ENCODE data around the gene CNTD1. TPM values are rescaled to one million over a fixed set of nuclear protein-coding genes. Genes with fewer than 3 reads are reported as not detected.

CNTD1 gene
- total RNA-seq, 1 experiment from 2014 or later: not detected

- TF ChIP-seq CTCF (IDR thresholded peaks at IDR 0.05): no peak
These were observed 45.6 kb downstream of the CNTD1 start, which contains the start of gene AOC2 (continued) for GRCh38 chr17:42844271-42844670.

- Mint-ChIP-seq H3K27ac (no peak overlapping the region), H3K36me3 (peaks cover 49% of the 10 kb centered on the region), H3K27me3 (ENCODE audit: low read depth) (no peaks in the 10 kb centered on the region), H3K4me1 (no peaks in the 10 kb centered on the region), H3K9me3 (no peaks in the 10 kb centered on the region), H3K4me3 (no peak overlapping the region)
- no peak for ATAC-seq
- ChIA-PET POLR2A (interaction anchor here (0.5 to 1.4 kb wide), 4 partner anchors 12 to 153 kb away, joined by 3 to 5 read pairs (median 3); partner anchors contain the start of gene PSME3), CTCF (interaction anchor here (0.6 to 4.5 kb wide), 6 partner anchors 21 to 153 kb away, joined by 3 to 52 read pairs (median 6); partner anchors contain the start of genes BECN1 and RPL27)
- no peak for TF ChIP-seq TEAD1 (CRISPR knock-in tag; IDR thresholded peaks at IDR 0.05)
- TF ChIP-seq ZNF121 (CRISPR knock-in tag; IDR thresholded peaks at IDR 0.05): no peak
- TF ChIP-seq SMAD3 (CRISPR knock-in tag; IDR thresholded peaks at IDR 0.05; ENCODE audit: borderline replicate concordance): no peak
- TF ChIP-seq NFYB (CRISPR knock-in tag; conservative IDR thresholded peaks at IDR 0.05; ENCODE audit: low read depth): no peak
- no peak for TF ChIP-seq TCF7 (CRISPR knock-in tag; IDR thresholded peaks at IDR 0.05; ENCODE audit: low read depth)
- TF ChIP-seq CREM (CRISPR knock-in tag; IDR thresholded peaks at IDR 0.05): no peak
- TF ChIP-seq ERG (CRISPR knock-in tag; IDR thresholded peaks at IDR 0.05): no peak
- TF ChIP-seq ZSCAN18 (CRISPR knock-in tag; IDR thresholded peaks at IDR 0.05): no peak
- TF ChIP-seq ZNF396 (CRISPR knock-in tag; IDR thresholded peaks at IDR 0.05; ENCODE audit: borderline replicate concordance): no peak
- TF ChIP-seq ELF4 (CRISPR knock-in tag; IDR thresholded peaks at IDR 0.05; ENCODE audit: low read depth): no peak
- TF ChIP-seq ESRRA (CRISPR knock-in tag; IDR thresholded peaks at IDR 0.05; ENCODE audit: borderline replicate concordance): no peak
- TF ChIP-seq GRHL2 (CRISPR knock-in tag; IDR thresholded peaks at IDR 0.05; ENCODE audit: insufficient replicate concordance, severe bottlenecking): no peak
- TF ChIP-seq USF2 (CRISPR knock-in tag; IDR thresholded peaks at IDR 0.05): no peak
- no peak for TF ChIP-seq JAZF1 (CRISPR knock-in tag; IDR thresholded peaks at IDR 0.05)
- no peak for TF ChIP-seq TP53 (CRISPR knock-in tag; IDR thresholded peaks at IDR 0.05)
- TF ChIP-seq GABPB1 (CRISPR knock-in tag; IDR thresholded peaks at IDR 0.05): no peak
- TF ChIP-seq RORB (CRISPR knock-in tag; IDR thresholded peaks at IDR 0.05): no peak
- no peak for TF ChIP-seq ARID4B (CRISPR knock-in tag; IDR thresholded peaks at IDR 0.05; ENCODE audit: borderline replicate concordance)
- DNase-seq (ENCODE audit: low spot score): no peak
These were observed 46.3 kb downstream of the CNTD1 start for GRCh38 chr17:42844761-42845555.

Data from WTC11 (cell line).